ENCODE results near the gene UFM1. TPM values are rescaled to one million over a fixed set of nuclear protein-coding genes. Genes with fewer than 3 reads are reported as not detected.

Gene UFM1
- polyA plus RNA-seq, 1 donor from 2014 or later: 158 TPM

DNA sequence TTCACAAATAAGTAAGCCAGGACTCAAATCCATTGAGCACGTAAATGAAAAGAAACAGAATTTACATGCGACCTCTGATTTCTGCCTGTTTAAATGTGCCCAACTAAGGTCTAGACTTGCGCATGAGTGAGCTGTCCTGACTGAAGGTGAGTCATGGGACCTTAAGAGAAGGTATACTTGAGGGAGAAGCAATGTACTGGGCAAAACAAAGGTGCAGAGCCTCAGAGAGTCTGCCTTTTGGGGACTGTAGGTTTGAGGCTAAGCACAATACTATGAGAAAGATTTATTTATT is 45.8 kb downstream of the UFM1 start:
- Histone ChIP-seq H4K20me1 (ENCODE audit: insufficient read depth) (no peaks in the 10 kb centered on the region), H3K79me2 (replicated peaks; ENCODE audit: insufficient read depth, low read length) (no peaks in the 10 kb centered on the region), H3K4me2 (ENCODE audit: low read length) (no peak overlapping the region), H3K9ac (ENCODE audit: low read length) (no peak overlapping the region), H3K27ac (ENCODE audit: low read length) (no peak overlapping the region), H3F3A (ENCODE audit: insufficient read depth, low read length, poor library complexity, severe bottlenecking) (no peaks in the 10 kb centered on the region), H3K4me3 (ENCODE audit: low read length) (no peak overlapping the region), H3K9me2 (ENCODE audit: insufficient read depth, low read length) (no peaks in the 10 kb centered on the region), H3K36me3 (ENCODE audit: insufficient read depth, low read length) (no peaks in the 10 kb centered on the region), H2AFZ (ENCODE audit: low read depth, low read length) (no peak overlapping the region), H3K27me3 (ENCODE audit: insufficient read depth, low read depth, low read length) (no peaks in the 10 kb centered on the region), H3K9me3 (ENCODE audit: low read length) (no peaks in the 10 kb centered on the region)
- TF ChIP-seq CTCF (IDR thresholded peaks at IDR 0.05; ENCODE audit: poor library complexity, severe bottlenecking) (no peak), RAD21 (conservative IDR thresholded peaks at IDR 0.05) (no peak), EZH2 (IDR thresholded peaks at IDR 0.05; ENCODE audit: borderline replicate concordance, insufficient read depth, low read length, poor library complexity, severe bottlenecking) (no peak), TAF1 (IDR thresholded peaks at IDR 0.05; ENCODE audit: low read depth) (no peak), EP300 (conservative IDR thresholded peaks at IDR 0.05; ENCODE audit: poor library complexity, severe bottlenecking) (no peak), POLR2AphosphoS5 (IDR thresholded peaks at IDR 0.05) (no peak), MXI1 (conservative IDR thresholded peaks at IDR 0.05; ENCODE audit: poor library complexity, severe bottlenecking) (no peak), SMC3 (conservative IDR thresholded peaks at IDR 0.05; ENCODE audit: poor library complexity) (no peak), REST (IDR thresholded peaks at IDR 0.05; ENCODE audit: borderline replicate concordance) (no peak)

DNA sequence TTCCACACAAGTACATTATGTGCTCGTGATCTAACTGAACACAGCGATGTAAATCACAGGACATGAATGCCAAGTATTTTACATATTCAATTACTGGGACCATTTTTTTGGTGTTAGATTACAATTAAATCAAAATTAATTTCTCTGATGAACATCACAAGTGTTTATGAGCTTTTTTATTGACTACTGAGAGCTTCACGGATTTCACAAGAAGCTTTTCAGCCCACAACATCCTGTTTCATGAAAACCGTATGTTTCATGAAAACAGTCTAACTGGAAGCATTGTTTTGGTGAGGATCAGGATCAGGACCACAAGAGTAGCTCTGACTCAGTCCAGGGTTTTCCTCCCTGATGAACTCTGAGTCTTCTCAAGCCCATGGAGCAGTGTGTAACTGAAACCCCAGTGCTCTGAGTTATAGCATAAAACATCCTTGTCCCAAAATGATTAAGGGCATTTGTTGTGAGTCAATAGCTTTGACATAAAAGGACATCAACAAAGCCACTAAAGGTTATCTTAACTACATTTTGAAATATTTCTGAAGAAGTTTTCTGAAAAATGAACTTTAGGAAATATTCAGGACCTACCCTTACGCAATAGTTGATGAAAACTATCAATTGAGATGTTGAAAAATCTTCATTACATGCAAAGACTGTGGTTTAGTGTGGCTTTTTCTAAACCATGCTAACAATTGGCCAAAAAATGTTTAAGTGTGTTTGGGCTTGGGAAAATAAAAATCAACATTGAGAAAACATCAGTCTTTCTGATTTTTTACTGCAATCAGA is 49.3 kb downstream of the UFM1 start:
- Histone ChIP-seq H3K9me3 (ENCODE audit: low read length) (no peaks in the 10 kb centered on the region), H3K27ac (ENCODE audit: low read length) (no peak overlapping the region), H3F3A (ENCODE audit: insufficient read depth, low read length, poor library complexity, severe bottlenecking) (no peaks in the 10 kb centered on the region), H3K27me3 (ENCODE audit: insufficient read depth, low read depth, low read length) (no peaks in the 10 kb centered on the region), H3K36me3 (ENCODE audit: insufficient read depth, low read length) (no peaks in the 10 kb centered on the region), H3K4me2 (ENCODE audit: low read length) (no peak overlapping the region), H3K4me3 (ENCODE audit: low read length) (no peak overlapping the region), H3K9ac (ENCODE audit: low read length) (no peak overlapping the region), H3K79me2 (replicated peaks; ENCODE audit: insufficient read depth, low read length) (no peaks in the 10 kb centered on the region), H2AFZ (ENCODE audit: low read depth, low read length) (no peak overlapping the region), H4K20me1 (ENCODE audit: insufficient read depth) (no peaks in the 10 kb centered on the region), H3K9me2 (ENCODE audit: insufficient read depth, low read length) (no peaks in the 10 kb centered on the region)
- TF ChIP-seq MXI1 (conservative IDR thresholded peaks at IDR 0.05; ENCODE audit: poor library complexity, severe bottlenecking) (no peak), REST (IDR thresholded peaks at IDR 0.05; ENCODE audit: borderline replicate concordance) (no peak), EZH2 (IDR thresholded peaks at IDR 0.05; ENCODE audit: borderline replicate concordance, insufficient read depth, low read length, poor library complexity, severe bottlenecking) (no peak)
